HUES6 (cell line): ENCODE results near the gene ATP1A1.

Experiments
- H3K27ac ChIP-seq: 2 replicates; pipeline ENCODE4 v1.7.0; 2013; ENCODE audit warnings: low read depth, mild to moderate bottlenecking, low read length, inconsistent platforms
- H3K27me3 ChIP-seq: 2 replicates; pipeline ENCODE4 v1.6.1; 2013; ENCODE audit warnings: low read length; ENCODE audit not compliant: control insufficient read depth, insufficient read depth
- H3K36me3 ChIP-seq: 2 replicates; pipeline ENCODE4 v1.6.1; 2013; ENCODE audit warnings: low read length; ENCODE audit not compliant: control insufficient read depth, insufficient read depth
- H3K4me1 ChIP-seq: 2 replicates; pipeline ENCODE4 v1.6.1; 2013; ENCODE audit warnings: low read length; ENCODE audit not compliant: control insufficient read depth, insufficient read depth
- H3K4me3 ChIP-seq: 2 replicates; pipeline ENCODE4 v1.5.1; 2013; ENCODE audit warnings: low read depth, low read length
- H3K9ac ChIP-seq: one replicate; pipeline ENCODE4 v1.6.1; 2013; ENCODE audit warnings: mild to moderate bottlenecking, low read length
- H3K9me3 ChIP-seq: 2 replicates; pipeline ENCODE4 v1.6.1; 2013; ENCODE audit warnings: low read depth, low read length; ENCODE audit not compliant: control insufficient read depth, insufficient read depth

Gene ATP1A1

GRCh38 chr1:116431870-116432500 lies 58.9 kb downstream of the ATP1A1 start:
- Histone ChIP-seq H3K27ac (no peak overlapping the region), H3K9ac (no peak overlapping the region), H3K27me3 (no peaks in the 10 kb centered on the region), H3K4me1 (peaks cover 5% of the 10 kb centered on the region; the same call in 1 of the 2 replicates), H3K9me3 (no peaks in the 10 kb centered on the region), H3K4me3 (no peak overlapping the region), H3K36me3 (no peaks in the 10 kb centered on the region)

- Histone ChIP-seq H3K36me3 (no peaks in the 10 kb centered on the region), H3K4me3 (no peak overlapping the region), H3K9me3 (no peaks in the 10 kb centered on the region), H3K4me1 (peaks cover 5% of the 10 kb centered on the region; the same call in 1 of the 2 replicates), H3K27me3 (no peaks in the 10 kb centered on the region), H3K9ac (no peak overlapping the region), H3K27ac (no peak overlapping the region)
These were observed 59.7 kb downstream of the ATP1A1 start for GRCh38 chr1:116432655-116433265.

- H3K4me3 ChIP-seq, result no peak overlapping the region
- H3K4me1 ChIP-seq, result peaks cover 5% of the 10 kb centered on the region; the same call in 1 of the 2 replicates
- H3K27ac ChIP-seq, result no peak overlapping the region
- no peak overlapping the region for H3K9ac ChIP-seq
- H3K9me3 ChIP-seq, result no peaks in the 10 kb centered on the region
- H3K36me3 ChIP-seq, result no peaks in the 10 kb centered on the region
- H3K27me3 ChIP-seq, result no peaks in the 10 kb centered on the region
These were observed 60.5 kb downstream of the ATP1A1 start for GRCh38 chr1:116433275-116434257.

- H3K4me1 ChIP-seq, result peaks cover 5% of the 10 kb centered on the region; the same call in 1 of the 2 replicates
- no peak overlapping the region for H3K27ac ChIP-seq
- H3K9me3 ChIP-seq, result no peaks in the 10 kb centered on the region
- no peaks in the 10 kb centered on the region for H3K36me3 ChIP-seq
- H3K9ac ChIP-seq, result no peak overlapping the region
- no peak overlapping the region for H3K4me3 ChIP-seq
- H3K27me3 ChIP-seq, result no peaks in the 10 kb centered on the region
These were observed 61.8 kb downstream of the ATP1A1 start for GRCh38 chr1:116434849-116435248.

GRCh38 chr1:116435806-116436610 lies 63.0 kb downstream of the ATP1A1 start:
- no peak overlapping the region for H3K27ac ChIP-seq
- no peak overlapping the region for H3K4me3 ChIP-seq
- H3K9me3 ChIP-seq, result no peaks in the 10 kb centered on the region
- H3K9ac ChIP-seq, result no peak overlapping the region
- H3K36me3 ChIP-seq, result no peaks in the 10 kb centered on the region
- H3K4me1 ChIP-seq, result peaks cover 5% of the 10 kb centered on the region; the same call in 1 of the 2 replicates
- H3K27me3 ChIP-seq, result no peaks in the 10 kb centered on the region

- peaks cover 5% of the 10 kb centered on the region; the same call in 1 of the 2 replicates for H3K4me1 ChIP-seq
- no peak overlapping the region for H3K27ac ChIP-seq
- H3K9me3 ChIP-seq, result no peaks in the 10 kb centered on the region
- H3K27me3 ChIP-seq, result no peaks in the 10 kb centered on the region
- H3K9ac ChIP-seq, result no peak overlapping the region
- H3K36me3 ChIP-seq, result no peaks in the 10 kb centered on the region
- H3K4me3 ChIP-seq, result no peak overlapping the region
These were observed 63.5 kb downstream of the ATP1A1 start for GRCh38 chr1:116436611-116436970.

- H3K36me3 ChIP-seq, result no peaks in the 10 kb centered on the region
- H3K27me3 ChIP-seq, result no peaks in the 10 kb centered on the region
- no peak overlapping the region for H3K27ac ChIP-seq
- H3K4me1 ChIP-seq, result no peaks in the 10 kb centered on the region
- no peaks in the 10 kb centered on the region for H3K9me3 ChIP-seq
- no peak overlapping the region for H3K9ac ChIP-seq
- no peak overlapping the region for H3K4me3 ChIP-seq
These were observed 66.7 kb downstream of the ATP1A1 start for GRCh38 chr1:116439701-116440100.

GRCh38 chr1:116440731-116441130 lies 67.7 kb downstream of the ATP1A1 start:
- no peaks in the 10 kb centered on the region for H3K36me3 ChIP-seq
- no peak overlapping the region for H3K4me3 ChIP-seq
- no peak overlapping the region for H3K9ac ChIP-seq
- H3K4me1 ChIP-seq, result no peaks in the 10 kb centered on the region
- no peak overlapping the region for H3K27ac ChIP-seq
- H3K27me3 ChIP-seq, result no peaks in the 10 kb centered on the region
- no peaks in the 10 kb centered on the region for H3K9me3 ChIP-seq

- Histone ChIP-seq H3K36me3 (no peaks in the 10 kb centered on the region), H3K4me1 (no peaks in the 10 kb centered on the region), H3K9me3 (no peaks in the 10 kb centered on the region), H3K27ac (no peak overlapping the region), H3K4me3 (no peak overlapping the region), H3K9ac (no peak overlapping the region), H3K27me3 (no peaks in the 10 kb centered on the region)
These were observed 72.5 kb downstream of the ATP1A1 start for GRCh38 chr1:116445534-116445933.

GRCh38 chr1:116446686-116447085 lies 73.6 kb downstream of the ATP1A1 start:
- H3K4me1 ChIP-seq, result no peaks in the 10 kb centered on the region
- no peak overlapping the region for H3K4me3 ChIP-seq

More at GRCh38 chr1:116446686-116447085, 73.6 kb downstream of the ATP1A1 start:
- Histone ChIP-seq H3K27ac (no peak overlapping the region), H3K27me3 (no peaks in the 10 kb centered on the region), H3K9me3 (no peaks in the 10 kb centered on the region), H3K36me3 (no peaks in the 10 kb centered on the region), H3K9ac (no peak overlapping the region)
